PC-9 (cell line): Measurements from ENCODE around the gene TBC1D22B. TPM values are rescaled to one million over a fixed set of nuclear protein-coding genes. Genes with fewer than 3 reads are reported as not detected.
A peak's percentile ranks its signal among the peaks of the same experiment; 100 is the strongest.
"Not testable (repeated sequence)": the region's sequence is repeated elsewhere in the genome, so short reads cannot be mapped to it uniquely, and the experiment has no call there.

Source experiments
- BruUV-seq: library from RNA; stranded (reverse); fragments of 400-500 nt; replicated peaks from 2 replicates; lab custom pipeline; 2021; lab: Mats Ljungman, UMichigan
- CTCF ChIA-PET: fragments of 300-600 bp; sonication (Branson Sonifier 250); formaldehyde crosslinking; loops from one replicate; lab custom pipeline; 2022; ENCODE audit warnings: antibody characterized with exemption; lab: Charles Lee
- POLR2A ChIA-PET: fragments of 300-600 bp; sonication (Branson Sonifier 250); formaldehyde crosslinking; loops from one replicate; lab custom pipeline; 2022; ENCODE audit warnings: antibody characterized with exemption; ENCODE audit not compliant: unreplicated experiment; lab: Charles Lee
- DNase-seq, 2 experiments: peaks; one replicate each; pipeline versions ENCODE4 v3.0.0 to v3.0.0-alpha.2; 2015 to 2022; ENCODE audit warnings: mixed read lengths in 1 of 2
- H2AFZ ChIP-seq: fragments of 200-600 bp; sonication (generic); 2 replicates; pipeline ENCODE4 v1.8.1; 2017; ENCODE audit warnings: antibody characterized with exemption
- H3F3A ChIP-seq: fragments of 200-600 bp; sonication (generic); 2 replicates; pipeline ENCODE4 v1.8.1; 2017; ENCODE audit warnings: antibody characterized with exemption, mild to moderate bottlenecking, low read depth; ENCODE audit not compliant: insufficient read depth
- H3K27ac ChIP-seq: fragments of 200-600 bp; sonication (generic); 2 replicates; pipeline ENCODE4 v1.6.1; 2016; ENCODE audit warnings: mixed run types
- H3K27me3 ChIP-seq: fragments of 200-600 bp; sonication (generic); 2 replicates; pipeline ENCODE4 v1.6.1; 2016; ENCODE audit warnings: low read depth, mixed run types; ENCODE audit not compliant: insufficient read depth
- H3K36me3 ChIP-seq: fragments of 200-600 bp; sonication (generic); 2 replicates; pipeline ENCODE4 v1.6.1; 2016; ENCODE audit warnings: low read depth, mixed run types
- H3K4me1 ChIP-seq: fragments of 200-600 bp; sonication (generic); replicated peaks from 2 replicates; pipeline ENCODE4 v1.6.1; 2016; ENCODE audit warnings: mixed run types; ENCODE audit not compliant: insufficient read depth
- H3K4me2 ChIP-seq: fragments of 200-600 bp; sonication (generic); 2 replicates; pipeline ENCODE4 v1.6.1; 2017; ENCODE audit warnings: mixed run types
- H3K4me3 ChIP-seq: fragments of 200-600 bp; sonication (generic); 2 replicates; pipeline ENCODE4 v1.6.1; 2016; ENCODE audit warnings: mixed run types
- H3K79me2 ChIP-seq: fragments of 200-600 bp; sonication (generic); 2 replicates; pipeline ENCODE4 v1.6.1; 2017; ENCODE audit warnings: low read depth, mixed run types
- H3K9me2 ChIP-seq: fragments of 200-600 bp; sonication (generic); 2 replicates; pipeline ENCODE4 v1.8.1; 2017; ENCODE audit warnings: mild to moderate bottlenecking; ENCODE audit not compliant: insufficient read depth
- H3K9me3 ChIP-seq: fragments of 200-600 bp; sonication (generic); 2 replicates; pipeline ENCODE4 v1.8.1; 2016; ENCODE audit warnings: low read depth; ENCODE audit not compliant: insufficient read depth
- H4K20me1 ChIP-seq: fragments of 200-600 bp; sonication (generic); 2 replicates; pipeline ENCODE4 v1.8.1; 2017; ENCODE audit not compliant: insufficient read depth
- CTCF ChIP-seq: fragments of 200-600 bp; sonication (generic); conservative IDR thresholded peaks from 2 replicates; pipeline ENCODE4 v1.6.1; 2017; ENCODE audit warnings: mixed run types, antibody characterized with exemption, mild to moderate bottlenecking, moderate library complexity
- EZH2 ChIP-seq: fragments of 200-600 bp; sonication (generic); IDR thresholded peaks from 2 replicates; pipeline ENCODE4 v1.8.0; 2017; ENCODE audit warnings: antibody characterized with exemption, low read depth
- intact Hi-C: fragments of 100-400 bp; cut with micrococcal nuclease; formaldehyde crosslinking; loops from one replicate; pipeline ENCODE4 v1.10.0; 2022; ENCODE audit not compliant: unreplicated experiment
- total RNA-seq: library from RNA; stranded (reverse); gene quantifications from 2 replicates; pipeline ENCODE4 v1.2.3, GENCODE V29; 2021

TBC1D22B gene
- total RNA-seq, 1 experiment from 2014 or later, result 14.6 TPM

DNA sequence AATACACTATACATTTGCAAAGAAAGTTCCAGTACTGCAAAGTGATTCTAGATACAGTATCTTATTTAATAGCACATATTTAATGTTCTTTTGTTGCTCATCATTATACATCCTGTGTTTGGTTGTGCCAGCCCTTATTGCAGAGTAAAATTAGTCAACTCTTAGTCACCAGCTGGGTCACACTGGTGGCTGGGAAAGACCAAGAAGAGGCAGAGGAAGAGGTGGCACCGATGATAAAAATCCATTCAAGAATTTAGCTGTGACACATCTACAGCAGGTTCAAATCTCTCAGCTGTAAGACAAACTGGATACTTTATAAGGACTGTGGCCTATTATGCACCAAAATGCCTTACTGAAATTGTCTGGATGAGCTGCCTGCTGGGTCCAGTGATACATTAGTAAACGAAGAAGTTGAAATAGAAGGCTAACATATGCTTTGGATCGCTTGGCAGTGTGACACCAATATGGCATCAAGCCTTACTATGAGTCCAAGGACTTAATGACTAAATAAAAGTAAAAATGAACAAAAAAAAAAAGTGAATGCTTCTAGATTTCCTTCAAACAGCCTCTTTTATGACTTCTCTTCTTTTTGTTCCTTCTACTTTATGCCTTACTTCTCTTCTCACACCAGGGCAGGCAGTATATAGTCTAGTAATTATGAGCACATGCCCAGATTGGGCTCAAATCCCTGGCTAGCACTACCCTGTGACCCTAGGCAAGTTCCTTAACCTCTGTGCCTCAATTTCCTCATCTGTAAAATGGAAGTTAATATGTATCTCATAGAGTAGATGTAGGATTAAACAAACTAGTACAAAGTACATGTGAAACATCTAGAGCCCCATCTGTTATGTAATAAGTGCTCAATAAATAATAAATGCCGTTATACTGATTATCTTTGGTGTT, 66.8 kb downstream of the TBC1D22B start:
- BruUV-seq, result no TSS peak
- Histone ChIP-seq H2AFZ (no peak overlapping the region), H3K27me3 (no peaks in the 10 kb centered on the region), H3F3A (peaks cover 12% of the 10 kb centered on the region; the same call in 1 of the 2 replicates), H4K20me1 (no peaks in the 10 kb centered on the region), H3K9me3 (no peaks in the 10 kb centered on the region), H3K4me3 (no peak overlapping the region), H3K4me2 (no peak overlapping the region), H3K27ac (0 out of 2 replicates have a peak overlapping the region, but pooled peaks have one; percentile 4), H3K36me3 (peaks cover 5% of the 10 kb centered on the region; the same call in 1 of the 2 replicates), H3K79me2 (no peaks in the 10 kb centered on the region), H3K9me2 (no peaks in the 10 kb centered on the region), H3K4me1 (peaks cover 13% of the 10 kb centered on the region)
- ChIA-PET CTCF (interaction anchor here (0.6 to 0.7 kb wide), 5 partner anchors 14 to 742 kb away, joined by 3 to 9 read pairs (median 4); no protein-coding TSS in a partner anchor), POLR2A (interaction anchor here (0.6 to 0.7 kb wide), 2 partner anchors 89 to 450 kb away, joined by 3 read pairs; partner anchors contain the start of gene PPIL1)
- intact Hi-C loops, result no loop called here
- DNase-seq, result peak in 1 of 2 experiments; percentile 72
- TF ChIP-seq EZH2 (no peak), CTCF (no peak)

DNA sequence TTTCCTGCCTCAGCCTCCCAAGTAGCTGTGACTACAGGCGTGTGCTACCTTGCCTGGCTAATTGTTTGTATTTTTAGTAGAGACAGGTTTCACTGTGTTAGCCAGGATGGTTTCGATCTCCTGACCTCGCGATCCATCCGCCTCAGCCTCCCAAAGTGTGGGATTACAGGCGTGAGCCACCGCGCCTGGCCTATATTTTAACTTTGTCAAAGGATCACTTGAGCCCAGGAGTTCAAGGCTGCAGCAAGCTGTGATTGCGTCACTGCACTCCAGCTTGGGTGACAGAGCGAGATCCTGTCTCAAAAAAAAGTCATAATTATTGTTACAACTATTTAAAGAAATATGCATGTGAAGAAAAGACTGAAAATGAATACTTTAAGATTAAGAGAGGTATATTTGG, 72.8 kb downstream of the TBC1D22B start:
- H2AFZ ChIP-seq, H3K4me2 ChIP-seq, H3K36me3 ChIP-seq, CTCF ChIA-PET, H3K4me1 ChIP-seq, BruUV-seq, H3K9me2 ChIP-seq, H3K27me3 ChIP-seq, H3K9me3 ChIP-seq, H3K27ac ChIP-seq, H3F3A ChIP-seq, POLR2A ChIA-PET, H3K4me3 ChIP-seq, DNase-seq, H4K20me1 ChIP-seq, intact Hi-C loops, H3K79me2 ChIP-seq: not testable (repeated sequence)

DNA sequence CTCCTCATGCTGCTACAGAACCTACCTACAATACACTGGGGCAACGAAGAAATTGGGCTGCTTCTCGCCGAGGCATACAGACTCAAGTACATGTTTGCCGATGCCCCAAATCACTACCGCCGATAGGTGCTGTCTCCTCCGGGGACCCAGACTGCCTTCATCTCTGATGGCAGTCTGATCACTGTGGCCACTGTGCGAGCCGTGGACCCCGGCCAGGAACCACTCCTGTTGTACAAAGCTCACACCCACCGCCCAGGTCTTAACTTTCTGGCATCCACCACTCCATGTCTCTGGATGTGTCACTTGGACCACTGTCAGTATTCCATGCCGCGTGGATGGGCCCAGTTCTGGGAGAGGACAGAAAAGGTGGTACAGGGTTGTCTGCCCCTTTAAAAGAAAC, 73.5 kb downstream of the TBC1D22B start:
- intact Hi-C loops, result no loop called here
- Histone ChIP-seq H3K36me3 (0 out of 2 replicates have a peak, but pooled peaks cover 3% of the 10 kb centered on the region), H3K27ac (no peak overlapping the region), H2AFZ (no peak overlapping the region), H3F3A (0 out of 2 replicates have a peak, but pooled peaks cover 2% of the 10 kb centered on the region), H3K9me3 (no peaks in the 10 kb centered on the region), H3K79me2 (no peaks in the 10 kb centered on the region), H3K4me3 (no peak overlapping the region), H3K27me3 (no peaks in the 10 kb centered on the region), H4K20me1 (no peaks in the 10 kb centered on the region), H3K4me1 (no peaks in the 10 kb centered on the region), H3K4me2 (no peak overlapping the region), H3K9me2 (no peaks in the 10 kb centered on the region)
- ChIA-PET POLR2A (no interaction called here), CTCF (no interaction called here)
- TF ChIP-seq CTCF, result no peak
- no peak for TF ChIP-seq EZH2
- no TSS peak for BruUV-seq
- no peak for DNase-seq
